Vagina (tissue), 2 donors: ENCODE data around the gene CTNND2.

Source experiments
- CTCF ChIP-seq, 3 experiments: fragments of 450-650 bp in 2 of 3; fragments of 200-600 bp in 1 of 3; sonication (generic) in 1 of 3; IDR thresholded peaks; one replicate each; pipeline ENCODE4 v1.5.1; 2017 to 2019; ENCODE audit warnings: antibody characterized with exemption in 3 of 3, mild to moderate bottlenecking in 2 of 3, moderate library complexity in 2 of 3
- POLR2A ChIP-seq, 2 donors: fragments of 450-650 bp; IDR thresholded peaks; one replicate each; pipeline ENCODE4 v1.6.1; 2017; ENCODE audit warnings: antibody characterized with exemption in 2 of 2, mild to moderate bottlenecking in 2 of 2, moderate library complexity in 2 of 2

- no peak for TF ChIP-seq POLR2A (IDR thresholded peaks at IDR 0.05)
- TF ChIP-seq CTCF (IDR thresholded peaks at IDR 0.05): no peak
These were observed 968.7 kb downstream of the CTNND2 start for GRCh38 chr5:10935536-10935935.
